ENCODE data around the gene SLC6A19.

SLC6A19 gene

GRCh38 chr5:1221721-1222120 lies 20.3 kb downstream of the SLC6A19 start:
- Histone ChIP-seq H3K4me3 (ENCODE audit: low read length) (no peak overlapping the region), H3K27ac (ENCODE audit: low read length) (no peak overlapping the region), H3K27me3 (ENCODE audit: low read depth, low read length) (no peaks in the 10 kb centered on the region), H3K9ac (ENCODE audit: low read length) (no peak overlapping the region), H3K36me3 (replicated peaks; ENCODE audit: low read depth, low read length) (no peaks in the 10 kb centered on the region), H2AFZ (ENCODE audit: low read depth, low read length) (no peak overlapping the region), H3K9me3 (ENCODE audit: insufficient read depth, low read length) (no peaks in the 10 kb centered on the region), H3K79me2 (ENCODE audit: low read length) (no peaks in the 10 kb centered on the region), H3K4me1 (ENCODE audit: low read length) (no peaks in the 10 kb centered on the region), H3K4me2 (ENCODE audit: low read length) (no peak overlapping the region), H4K20me1 (ENCODE audit: insufficient read depth, low read length) (no peaks in the 10 kb centered on the region)
- TF ChIP-seq EZH2phosphoT487 (IDR thresholded peaks at IDR 0.05; ENCODE audit: low read depth) (no peak), CTCF (IDR thresholded peaks at IDR 0.05; ENCODE audit: low read depth, low read length) (no peak)

GRCh38 chr5:1222147-1222546 lies 20.8 kb downstream of the SLC6A19 start:
- Histone ChIP-seq H3K27me3 (ENCODE audit: low read depth, low read length) (no peaks in the 10 kb centered on the region), H3K9me3 (ENCODE audit: insufficient read depth, low read length) (no peaks in the 10 kb centered on the region), H4K20me1 (ENCODE audit: insufficient read depth, low read length) (no peaks in the 10 kb centered on the region), H3K4me1 (ENCODE audit: low read length) (no peaks in the 10 kb centered on the region), H3K79me2 (ENCODE audit: low read length) (no peaks in the 10 kb centered on the region), H3K9ac (ENCODE audit: low read length) (no peak overlapping the region), H3K4me3 (ENCODE audit: low read length) (no peak overlapping the region), H3K4me2 (ENCODE audit: low read length) (no peak overlapping the region), H2AFZ (ENCODE audit: low read depth, low read length) (no peak overlapping the region), H3K27ac (ENCODE audit: low read length) (no peak overlapping the region), H3K36me3 (replicated peaks; ENCODE audit: low read depth, low read length) (no peaks in the 10 kb centered on the region)
- no peak for TF ChIP-seq CTCF (IDR thresholded peaks at IDR 0.05; ENCODE audit: low read depth, low read length)

GRCh38 chr5:1222621-1223277 lies 21.4 kb downstream of the SLC6A19 start:
- Histone ChIP-seq H3K4me2 (ENCODE audit: low read length) (no peak overlapping the region), H3K9me3 (ENCODE audit: insufficient read depth, low read length) (no peaks in the 10 kb centered on the region), H3K79me2 (ENCODE audit: low read length) (no peaks in the 10 kb centered on the region), H2AFZ (ENCODE audit: low read depth, low read length) (no peak overlapping the region), H3K27me3 (ENCODE audit: low read depth, low read length) (no peaks in the 10 kb centered on the region), H3K4me3 (ENCODE audit: low read length) (no peak overlapping the region), H3K27ac (ENCODE audit: low read length) (no peak overlapping the region), H3K4me1 (ENCODE audit: low read length) (no peaks in the 10 kb centered on the region), H3K9ac (ENCODE audit: low read length) (no peak overlapping the region), H4K20me1 (ENCODE audit: insufficient read depth, low read length) (no peaks in the 10 kb centered on the region), H3K36me3 (replicated peaks; ENCODE audit: low read depth, low read length) (no peaks in the 10 kb centered on the region)
- TF ChIP-seq CTCF (IDR thresholded peaks at IDR 0.05; ENCODE audit: low read depth, low read length) (no peak), EZH2phosphoT487 (IDR thresholded peaks at IDR 0.05; ENCODE audit: low read depth) (no peak)

- Histone ChIP-seq H3K9ac (ENCODE audit: low read length) (no peak overlapping the region), H3K27ac (ENCODE audit: low read length) (no peak overlapping the region), H3K4me2 (ENCODE audit: low read length) (no peak overlapping the region), H4K20me1 (ENCODE audit: insufficient read depth, low read length) (no peaks in the 10 kb centered on the region), H3K9me3 (ENCODE audit: insufficient read depth, low read length) (no peaks in the 10 kb centered on the region), H3K4me3 (ENCODE audit: low read length) (no peak overlapping the region), H3K79me2 (ENCODE audit: low read length) (no peaks in the 10 kb centered on the region), H3K36me3 (replicated peaks; ENCODE audit: low read depth, low read length) (no peaks in the 10 kb centered on the region), H3K27me3 (ENCODE audit: low read depth, low read length) (no peaks in the 10 kb centered on the region), H3K4me1 (ENCODE audit: low read length) (no peaks in the 10 kb centered on the region), H2AFZ (ENCODE audit: low read depth, low read length) (no peak overlapping the region)
- TF ChIP-seq CTCF (IDR thresholded peaks at IDR 0.05; ENCODE audit: low read depth, low read length): no peak
- TF ChIP-seq EZH2phosphoT487 (IDR thresholded peaks at IDR 0.05; ENCODE audit: low read depth): no peak
Measured at GRCh38 chr5:1223278-1223670, 21.9 kb downstream of the SLC6A19 start.

All from OCI-LY3 (cell line).